SU-DHL-6 (cell line): ENCODE measurements around the gene ITGA11.

Experiments
- EZH2phosphoT487 ChIP-seq: fragments of 200-600 bp; sonication (generic), shearing (Covaris generic); conservative IDR thresholded peaks from 2 replicates; pipeline ENCODE4 v1.6.1; 2018; ENCODE audit warnings: mild to moderate bottlenecking, antibody characterized with exemption, low read length, moderate library complexity, mixed read lengths
- TF ChIP-seq, protein P1 (sequence below): fragments of 200-600 bp; sonication (generic); IDR thresholded peaks from one replicate; pipeline ENCODE4 v1.5.1; 2017; ENCODE audit warnings: antibody characterized with exemption, mild to moderate bottlenecking, low read length, moderate library complexity; ENCODE audit not compliant: insufficient read depth, poor library complexity, severe bottlenecking

DNA sequence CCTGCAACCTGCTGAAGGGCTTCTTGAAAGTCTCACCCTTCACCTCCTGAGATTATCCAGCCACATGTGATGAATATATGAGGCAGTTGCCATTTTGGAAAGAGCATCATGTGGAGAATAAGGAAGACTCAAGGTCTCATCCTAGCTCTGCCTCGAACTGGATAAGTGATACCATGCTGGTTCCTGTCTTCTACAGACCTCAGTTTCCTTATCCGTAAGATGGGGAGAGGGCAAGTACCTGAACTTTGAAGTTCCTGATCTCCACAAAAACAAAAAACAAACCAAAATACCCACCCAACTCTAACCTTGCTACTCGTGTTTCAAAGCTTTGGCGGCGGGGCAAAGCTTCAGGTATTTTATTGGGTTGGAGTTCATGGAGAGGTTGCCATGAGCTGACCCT is 31.5 kb upstream of the ITGA11 start:
- TF ChIP-seq, protein P1, sequence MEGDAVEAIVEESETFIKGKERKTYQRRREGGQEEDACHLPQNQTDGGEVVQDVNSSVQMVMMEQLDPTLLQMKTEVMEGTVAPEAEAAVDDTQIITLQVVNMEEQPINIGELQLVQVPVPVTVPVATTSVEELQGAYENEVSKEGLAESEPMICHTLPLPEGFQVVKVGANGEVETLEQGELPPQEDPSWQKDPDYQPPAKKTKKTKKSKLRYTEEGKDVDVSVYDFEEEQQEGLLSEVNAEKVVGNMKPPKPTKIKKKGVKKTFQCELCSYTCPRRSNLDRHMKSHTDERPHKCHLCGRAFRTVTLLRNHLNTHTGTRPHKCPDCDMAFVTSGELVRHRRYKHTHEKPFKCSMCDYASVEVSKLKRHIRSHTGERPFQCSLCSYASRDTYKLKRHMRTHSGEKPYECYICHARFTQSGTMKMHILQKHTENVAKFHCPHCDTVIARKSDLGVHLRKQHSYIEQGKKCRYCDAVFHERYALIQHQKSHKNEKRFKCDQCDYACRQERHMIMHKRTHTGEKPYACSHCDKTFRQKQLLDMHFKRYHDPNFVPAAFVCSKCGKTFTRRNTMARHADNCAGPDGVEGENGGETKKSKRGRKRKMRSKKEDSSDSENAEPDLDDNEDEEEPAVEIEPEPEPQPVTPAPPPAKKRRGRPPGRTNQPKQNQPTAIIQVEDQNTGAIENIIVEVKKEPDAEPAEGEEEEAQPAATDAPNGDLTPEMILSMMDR = no peak
- TF ChIP-seq EZH2phosphoT487 = no peak
